Suprapubic skin (tissue), 4 donors: Measurements from ENCODE around the gene PRIMA1. TPM values are rescaled to one million over a fixed set of nuclear protein-coding genes. Genes with fewer than 3 reads are reported as not detected.

ENCODE experiments used
- DNase-seq, 2 donors: peaks; one replicate each; pipeline ENCODE4 v3.0.0-alpha.2; 2019; ENCODE audit warnings: low spot score in 2 of 2
- H3K27ac ChIP-seq: fragments of 200-600 bp; sonication (generic); one replicate; pipeline ENCODE4 v1.5.1; 2019
- H3K27me3 ChIP-seq: fragments of 200-600 bp; sonication (generic); one replicate; pipeline ENCODE4 v1.5.1; 2019
- H3K36me3 ChIP-seq: fragments of 200-600 bp; sonication (generic); one replicate; pipeline ENCODE4 v1.5.1; 2019
- H3K4me1 ChIP-seq: fragments of 200-600 bp; sonication (generic); one replicate; pipeline ENCODE4 v1.5.1; 2019
- H3K4me3 ChIP-seq: fragments of 200-600 bp; sonication (generic); one replicate; pipeline ENCODE4 v1.5.1; 2019; ENCODE audit warnings: mild to moderate bottlenecking
- H3K9me3 ChIP-seq: fragments of 200-600 bp; sonication (generic); one replicate; pipeline ENCODE4 v1.5.1; 2019
- EP300 ChIP-seq: sonication (generic); formaldehyde crosslinking; IDR thresholded peaks from one replicate; pipeline ENCODE4 v1.6.1; 2017; ENCODE audit warnings: antibody characterized with exemption
- POLR2A ChIP-seq, 2 donors: fragments of 450-650 bp; IDR thresholded peaks; one replicate each; pipeline ENCODE4 v1.6.1; 2017; ENCODE audit warnings: antibody characterized with exemption in 2 of 2, mild to moderate bottlenecking in 2 of 2, moderate library complexity in 2 of 2
- POLR2AphosphoS5 ChIP-seq, 3 donors: sonication (generic); formaldehyde crosslinking; IDR thresholded peaks; one replicate each; pipeline ENCODE4 v1.6.1; 2017; ENCODE audit warnings: antibody characterized with exemption in 3 of 3
- WGBS: methylation state at CpG from one replicate; pipeline ENCODE4 v1.1.5; 2018; 5-methylcytosine and 5-hydroxymethylcytosine counted together
- total RNA-seq, 4 donors: library from RNA; depleted of rRNA; stranded (reverse); fragments of >200 nt; gene quantifications; one replicate each; pipeline ENCODE4 v1.1.0, GENCODE V29; 2016
- TF ChIP-seq, protein P1 (sequence below), 2 donors: fragments of 200-600 bp in 1 of 2; fragments of 450-650 bp in 1 of 2; sonication (generic) in 1 of 2; IDR thresholded peaks; one replicate each; pipeline ENCODE4 v1.5.1; 2016 to 2019; ENCODE audit warnings: antibody characterized with exemption in 2 of 2, mild to moderate bottlenecking in 1 of 2, moderate library complexity in 1 of 2

PRIMA1 gene
- total RNA-seq, 4 donors from 2014 or later = 3.1 to 6.1 (median 3.6) TPM

DNA sequence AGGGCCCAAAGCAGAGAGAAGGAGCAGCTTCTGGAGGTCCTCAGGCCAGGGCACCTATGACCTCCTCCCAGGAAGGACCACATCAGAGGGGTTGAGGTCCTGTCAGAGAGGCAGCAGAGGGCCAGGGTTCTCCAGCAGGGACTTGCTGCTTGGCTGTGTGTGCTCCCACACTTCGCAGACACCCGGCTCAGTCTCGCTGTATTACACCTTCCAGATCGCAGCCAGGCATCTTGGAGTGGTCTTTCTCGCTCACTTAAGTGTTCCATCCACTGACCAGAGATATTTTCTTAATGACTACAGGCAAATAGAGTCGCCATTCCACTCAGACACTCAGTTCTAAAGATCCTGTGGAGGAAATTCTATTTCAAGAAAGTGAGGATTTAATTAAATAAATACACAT is 84.3 kb downstream of the PRIMA1 start:
- DNase-seq = no peak

DNA sequence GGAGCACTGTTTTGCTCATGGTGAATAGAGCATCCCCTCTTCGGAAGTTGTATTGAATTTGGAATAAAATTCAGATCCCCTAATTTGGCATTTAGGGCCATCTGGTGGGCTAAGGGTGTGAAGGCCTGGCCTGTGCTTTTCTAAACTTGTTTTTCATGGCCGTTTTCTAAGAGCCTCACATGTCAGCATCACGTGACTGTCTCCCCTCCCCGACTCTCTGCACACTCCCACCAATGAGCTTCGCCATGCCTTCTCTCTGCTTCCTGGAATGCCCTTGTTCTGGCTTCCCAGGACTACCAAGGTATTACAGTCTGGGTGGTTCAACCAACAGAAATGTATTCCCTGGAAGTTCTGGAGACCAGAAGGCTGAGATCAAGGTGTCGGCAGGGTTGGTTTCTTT is 85.3 kb downstream of the PRIMA1 start:
- Histone ChIP-seq H3K27me3 (no peaks in the 10 kb centered on the region), H3K4me3 (no peak overlapping the region), H3K36me3 (no peaks in the 10 kb centered on the region), H3K27ac (no peak overlapping the region), H3K4me1 (no peaks in the 10 kb centered on the region), H3K9me3 (no peaks in the 10 kb centered on the region)
- no peak for DNase-seq
- TF ChIP-seq EP300 (no peak), POLR2AphosphoS5 (IDR thresholded peaks at IDR 0.05) (no peak), POLR2A (IDR thresholded peaks at IDR 0.05) (no peak)
- TF ChIP-seq, protein P1, sequence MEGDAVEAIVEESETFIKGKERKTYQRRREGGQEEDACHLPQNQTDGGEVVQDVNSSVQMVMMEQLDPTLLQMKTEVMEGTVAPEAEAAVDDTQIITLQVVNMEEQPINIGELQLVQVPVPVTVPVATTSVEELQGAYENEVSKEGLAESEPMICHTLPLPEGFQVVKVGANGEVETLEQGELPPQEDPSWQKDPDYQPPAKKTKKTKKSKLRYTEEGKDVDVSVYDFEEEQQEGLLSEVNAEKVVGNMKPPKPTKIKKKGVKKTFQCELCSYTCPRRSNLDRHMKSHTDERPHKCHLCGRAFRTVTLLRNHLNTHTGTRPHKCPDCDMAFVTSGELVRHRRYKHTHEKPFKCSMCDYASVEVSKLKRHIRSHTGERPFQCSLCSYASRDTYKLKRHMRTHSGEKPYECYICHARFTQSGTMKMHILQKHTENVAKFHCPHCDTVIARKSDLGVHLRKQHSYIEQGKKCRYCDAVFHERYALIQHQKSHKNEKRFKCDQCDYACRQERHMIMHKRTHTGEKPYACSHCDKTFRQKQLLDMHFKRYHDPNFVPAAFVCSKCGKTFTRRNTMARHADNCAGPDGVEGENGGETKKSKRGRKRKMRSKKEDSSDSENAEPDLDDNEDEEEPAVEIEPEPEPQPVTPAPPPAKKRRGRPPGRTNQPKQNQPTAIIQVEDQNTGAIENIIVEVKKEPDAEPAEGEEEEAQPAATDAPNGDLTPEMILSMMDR (IDR thresholded peaks at IDR 0.05) = no peak
- 83% methylated on average over 6 of the region's 6 CpGs for WGBS

More for the DNA sequence above, 84.3 kb downstream of the PRIMA1 start:
- 83% methylated on average over 6 of the region's 6 CpGs for WGBS
- H3K27me3 ChIP-seq = no peaks in the 10 kb centered on the region
- TF ChIP-seq POLR2A (IDR thresholded peaks at IDR 0.05) (no peak), POLR2AphosphoS5 (IDR thresholded peaks at IDR 0.05) (no peak), EP300 (no peak)
- TF ChIP-seq, protein P1 (IDR thresholded peaks at IDR 0.05) = no peak
- no peaks in the 10 kb centered on the region for H3K36me3 ChIP-seq
- H3K27ac ChIP-seq = no peak overlapping the region
- no peak overlapping the region for H3K4me3 ChIP-seq
- no peaks in the 10 kb centered on the region for H3K9me3 ChIP-seq
- no peaks in the 10 kb centered on the region for H3K4me1 ChIP-seq

DNA sequence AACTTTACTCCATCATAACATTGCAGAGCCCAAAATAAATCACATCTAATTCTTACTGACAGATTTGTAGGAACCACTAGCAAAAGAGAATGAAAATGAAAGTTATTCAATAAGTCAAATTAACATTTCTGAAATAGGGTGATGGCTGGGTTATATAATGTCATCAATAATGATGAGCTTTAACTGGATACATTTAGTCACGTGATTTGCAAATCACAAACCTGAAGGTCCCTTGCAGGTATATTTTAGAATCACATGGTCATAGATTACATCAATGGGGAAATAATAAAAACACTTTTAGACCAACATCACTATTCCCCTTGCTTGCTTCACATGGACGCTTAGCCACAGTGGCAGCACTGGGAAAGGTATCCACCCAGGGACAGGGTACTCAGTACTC is 86.7 kb downstream of the PRIMA1 start:
- Histone ChIP-seq H3K9me3 (no peaks in the 10 kb centered on the region), H3K27ac (no peak overlapping the region), H3K27me3 (no peaks in the 10 kb centered on the region), H3K4me3 (no peak overlapping the region), H3K4me1 (no peaks in the 10 kb centered on the region), H3K36me3 (no peaks in the 10 kb centered on the region)
- no peak for DNase-seq
- TF ChIP-seq EP300 = no peak
- TF ChIP-seq, protein P1 (IDR thresholded peaks at IDR 0.05) = no peak
- no peak for TF ChIP-seq POLR2A (IDR thresholded peaks at IDR 0.05)
- no peak for TF ChIP-seq POLR2AphosphoS5 (IDR thresholded peaks at IDR 0.05)
- 89% methylated on average over 2 of the region's 2 CpGs for WGBS

DNA sequence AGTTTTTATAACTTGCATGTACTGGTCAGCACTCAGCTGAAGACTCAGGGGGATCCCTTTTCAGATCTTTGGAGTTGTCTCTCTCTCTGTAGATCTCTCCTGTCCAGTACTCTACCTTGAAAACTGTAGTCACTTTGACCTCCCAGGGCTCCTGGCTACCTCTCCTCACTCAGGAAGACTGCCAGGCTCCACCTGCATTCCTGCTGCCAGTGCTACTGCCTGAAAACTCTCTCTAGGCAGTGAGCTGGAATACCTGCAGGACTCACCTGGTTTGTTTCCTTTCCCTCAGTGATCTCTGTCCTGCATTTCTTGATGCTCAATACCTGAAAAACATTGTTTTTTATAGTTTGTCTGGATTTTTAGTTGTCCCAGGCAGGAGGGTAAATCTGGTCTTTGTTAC is 87.4 kb downstream of the PRIMA1 start:
- Histone ChIP-seq H3K36me3 (no peaks in the 10 kb centered on the region), H3K27me3 (no peaks in the 10 kb centered on the region), H3K27ac (no peak overlapping the region), H3K4me3 (no peak overlapping the region), H3K9me3 (no peaks in the 10 kb centered on the region), H3K4me1 (no peaks in the 10 kb centered on the region)
- TF ChIP-seq POLR2AphosphoS5 (IDR thresholded peaks at IDR 0.05) (no peak), EP300 (no peak), POLR2A (IDR thresholded peaks at IDR 0.05) (no peak)
- TF ChIP-seq, protein P1 (IDR thresholded peaks at IDR 0.05) = no peak
- DNase-seq = no peak

DNA sequence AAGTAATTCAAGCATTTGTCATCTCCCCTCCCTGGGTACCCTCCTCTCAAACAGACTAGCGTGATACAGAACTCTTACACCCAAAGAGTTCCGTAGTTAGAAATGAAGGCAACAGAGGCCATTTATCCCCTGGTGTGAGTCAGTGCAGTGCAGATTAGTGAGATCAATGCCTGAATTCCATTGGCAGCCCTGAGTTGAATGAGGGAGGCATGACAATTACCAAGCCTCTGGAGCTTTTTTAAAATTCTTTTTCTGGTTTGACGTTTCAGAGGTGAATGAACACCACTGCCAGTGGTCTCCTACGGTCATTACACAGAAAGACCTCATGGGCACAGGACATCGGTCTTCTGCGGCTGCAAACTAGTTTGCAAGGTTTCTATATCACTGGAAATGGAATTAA is 94.4 kb downstream of the PRIMA1 start:
- 81% methylated on average over 6 of the region's 6 CpGs for WGBS
- no peaks in the 10 kb centered on the region for H3K4me1 ChIP-seq
- DNase-seq = no peak
- no peaks in the 10 kb centered on the region for H3K9me3 ChIP-seq
- H3K27me3 ChIP-seq = peaks cover 7% of the 10 kb centered on the region
- H3K4me3 ChIP-seq = no peak overlapping the region
- no peak overlapping the region for H3K27ac ChIP-seq
- TF ChIP-seq POLR2A (IDR thresholded peaks at IDR 0.05) (no peak), POLR2AphosphoS5 (IDR thresholded peaks at IDR 0.05) (no peak), EP300 (no peak)
- TF ChIP-seq, protein P1 (IDR thresholded peaks at IDR 0.05) = no peak
- H3K36me3 ChIP-seq = no peaks in the 10 kb centered on the region
